CD14-positive monocyte (primary cell): ENCODE data around the gene TKTL1. TPM values are rescaled to one million over a fixed set of nuclear protein-coding genes. Genes with fewer than 3 reads are reported as not detected.

ENCODE experiments used
- DNase-seq, 3 donors: peaks; one replicate each; pipeline ENCODE4 v3.0.0-alpha.2; 2011 to 2022
- H2AFZ ChIP-seq: 2 replicates; pipeline ENCODE4 v1.6.0; 2012; ENCODE audit warnings: mild to moderate bottlenecking, low read depth, low read length, inconsistent platforms; ENCODE audit not compliant: insufficient read depth, poor library complexity, severe bottlenecking
- H3K27ac ChIP-seq, 2 donors: 1 replicate in 1 of 2; 2 replicates in 1 of 2; pipeline ENCODE4 v1.5.1; 2012 to 2013; ENCODE audit warnings: low read length in 2 of 2, control low read depth in 1 of 2, inconsistent platforms in 1 of 2, low read depth in 1 of 2, mild to moderate bottlenecking in 1 of 2
- H3K27me3 ChIP-seq, 2 donors: one replicate each; pipeline versions ENCODE4 v1.6.0 to v1.6.1; 2011 to 2013; ENCODE audit warnings: low read length in 2 of 2; ENCODE audit not compliant: control insufficient read depth in 2 of 2, insufficient read depth in 2 of 2
- H3K36me3 ChIP-seq, 2 donors: replicated peaks in 1 of 2; 1 replicate in 1 of 2; 2 replicates in 1 of 2; pipeline versions ENCODE4 v1.5.1 to v1.6.1; 2012 to 2013; ENCODE audit warnings: low read length in 2 of 2, control low read depth in 1 of 2, inconsistent platforms in 1 of 2, mild to moderate bottlenecking in 1 of 2; ENCODE audit not compliant: insufficient read depth in 2 of 2, control insufficient read depth in 1 of 2
- H3K4me1 ChIP-seq, 2 donors: 1 replicate in 1 of 2; 2 replicates in 1 of 2; pipeline versions ENCODE4 v1.5.1 to v1.6.1; 2012 to 2013; ENCODE audit warnings: low read length in 2 of 2, control low read depth in 1 of 2, inconsistent platforms in 1 of 2, mild to moderate bottlenecking in 1 of 2, moderate library complexity in 1 of 2; ENCODE audit not compliant: insufficient read depth in 2 of 2, control insufficient read depth in 1 of 2
- H3K4me2 ChIP-seq: replicated peaks from 2 replicates; pipeline ENCODE3; 2012; ENCODE audit warnings: low read length, moderate library complexity, mild to moderate bottlenecking; ENCODE audit not compliant: poor library complexity, severe bottlenecking; ENCODE audit errors: extremely low read depth
- H3K4me3 ChIP-seq, 3 experiments: fragments of 200-600 bp in 1 of 3; sonication (generic) in 1 of 3; replicated peaks in 1 of 3; 1 replicate in 2 of 3; 2 replicates in 1 of 3; pipeline ENCODE4 v1.5.1; 2011 to 2013; ENCODE audit warnings: low read length in 3 of 3, mild to moderate bottlenecking in 3 of 3, control low read depth in 2 of 3, low read depth in 2 of 3, inconsistent platforms in 1 of 3, moderate library complexity in 1 of 3
- H3K79me2 ChIP-seq: 2 replicates; pipeline ENCODE4 v1.6.0; 2012; ENCODE audit warnings: mild to moderate bottlenecking, control low read depth, inconsistent platforms, low read length, moderate library complexity; ENCODE audit not compliant: insufficient read depth
- H3K9ac ChIP-seq: 2 replicates; pipeline ENCODE4 v1.6.0; 2017; ENCODE audit warnings: low read length, mild to moderate bottlenecking; ENCODE audit not compliant: insufficient read depth, poor library complexity, severe bottlenecking
- H3K9me3 ChIP-seq, 2 donors: replicated peaks in 1 of 2; 1 replicate in 1 of 2; 2 replicates in 1 of 2; pipeline versions ENCODE4 v1.5.1 to v1.6.1; 2012 to 2013; ENCODE audit warnings: low read length in 2 of 2, control low read depth in 1 of 2; ENCODE audit not compliant: control insufficient read depth in 1 of 2, insufficient read depth in 1 of 2
- H4K20me1 ChIP-seq: 2 replicates; pipeline ENCODE4 v1.6.0; 2012; ENCODE audit warnings: mild to moderate bottlenecking, low read length, control low read depth, moderate library complexity; ENCODE audit not compliant: insufficient read depth
- H3K27ac Mint-ChIP-seq, 7 donors: one replicate each; pipeline ENCODE4 v1.8.0; 2020; ENCODE audit warnings: mild to moderate bottlenecking in 7 of 7, mixed read lengths in 7 of 7, moderate library complexity in 6 of 7, inconsistent platforms in 2 of 7
- H3K27me3 Mint-ChIP-seq, 3 donors: one replicate each; pipeline ENCODE4 v1.8.0; 2021 to 2022; ENCODE audit warnings: low read depth in 3 of 3, mild to moderate bottlenecking in 3 of 3, mixed read lengths in 3 of 3, moderate library complexity in 3 of 3, inconsistent platforms in 1 of 3
- H3K36me3 Mint-ChIP-seq, 2 donors: one replicate each; pipeline ENCODE4 v1.8.0; 2020; ENCODE audit warnings: mixed read lengths in 2 of 2, inconsistent platforms in 1 of 2, mild to moderate bottlenecking in 1 of 2
- H3K4me1 Mint-ChIP-seq: one replicate; pipeline ENCODE4 v1.8.0; 2020; ENCODE audit warnings: mild to moderate bottlenecking, mixed read lengths
- H3K4me3 Mint-ChIP-seq, 2 donors: one replicate each; pipeline ENCODE4 v1.8.0; 2020; ENCODE audit warnings: mild to moderate bottlenecking in 2 of 2, mixed read lengths in 2 of 2, moderate library complexity in 1 of 2
- H3K9me3 Mint-ChIP-seq, 7 donors: one replicate each; pipeline ENCODE4 v1.8.0; 2020 to 2022; ENCODE audit warnings: mixed read lengths in 7 of 7, mild to moderate bottlenecking in 6 of 7, moderate library complexity in 6 of 7, inconsistent platforms in 2 of 7
- CTCF ChIP-seq: fragments of 200-600 bp; IDR thresholded peaks from one replicate; pipeline ENCODE4 v1.8.0; 2022; ENCODE audit warnings: antibody characterized with exemption, mild to moderate bottlenecking
- WGBS: methylation state at CpG from one replicate; pipeline ENCODE4 v1.1.5; 2013; ENCODE audit warnings: missing lambda C conversion rate; ENCODE audit not compliant: insufficient coverage; 5-methylcytosine and 5-hydroxymethylcytosine counted together
- intact Hi-C, 2 donors: fragments of 100-400 bp; cut with micrococcal nuclease; formaldehyde crosslinking; loops; one replicate each; pipeline versions ENCODE4 v1.15.0 to v1.15.1; 2023
- polyA plus RNA-seq, 3 donors: library from polyadenylated mRNA; depleted of rRNA in 1 of 3; unstranded in 2 of 3; stranded (reverse) in 1 of 3; fragments of 300-500 nt in 2 of 3; fragments of >200 nt in 1 of 3; fragmentation: Illumina TruSeq in 2 of 3; gene quantifications; 1 replicate in 2 of 3; 2 replicates in 1 of 3; pipeline ENCODE4 v1.2.3, GENCODE V29; 2012 to 2021

The TKTL1 gene
- polyA plus RNA-seq, 3 donors = 0.20 to 1.3 (median 0.60) TPM

- H3K9me3 Mint-ChIP-seq = peaks cover 0 to 24% (median 4%) of the 10 kb centered on the region in 7 donors
- DNase-seq = no peak
Measured at GRCh38 chrX:154379569-154379951, 84.0 kb downstream of the TKTL1 start.

More at GRCh38 chrX:154379569-154379951, 84.0 kb downstream of the TKTL1 start:
- no peaks in the 10 kb centered on the region for H3K36me3 ChIP-seq
- peak overlapping the region; percentile 73 for H3K4me2 ChIP-seq
- H3K4me3 ChIP-seq = peak overlapping the region; percentile 69 to 78 (median 74)
- no peaks in the 10 kb centered on the region for H3K9me3 ChIP-seq
- peaks cover 5 to 10% of the 10 kb centered on the region in 2 donors for H3K36me3 Mint-ChIP-seq
- TF ChIP-seq CTCF = no peak
- H3K27me3 ChIP-seq = no peaks in the 10 kb centered on the region
- H3K27ac Mint-ChIP-seq = peak overlapping the region; percentile 88 to 95 (median 93)
- no peak overlapping the region for H2AFZ ChIP-seq
- WGBS = 0% methylated on average over 12 of the region's 38 CpGs
- peak overlapping the region; percentile 97 for H3K9ac ChIP-seq
- H3K79me2 ChIP-seq = peaks cover 16% of the 10 kb centered on the region
- intact Hi-C loops = no loop called here
- peak overlapping the region; percentile 84 to 95 for H3K27ac ChIP-seq
- H4K20me1 ChIP-seq = no peaks in the 10 kb centered on the region
- H3K4me1 ChIP-seq = peaks cover 37 to 39% of the 10 kb centered on the region in 2 donors
- peaks cover 29% of the 10 kb centered on the region for H3K4me1 Mint-ChIP-seq
- H3K27me3 Mint-ChIP-seq = peaks cover 2 to 10% (median 3%) of the 10 kb centered on the region in 3 donors
- peak overlapping the region; percentile 77 to 84 for H3K4me3 Mint-ChIP-seq

Other genes with a start within 250 kb of the TKTL1 start
- 10 to 100 TPM in 1 of 3 donors, 1 to 10 TPM in 2; 5.2 to 21.2 (median 9.6) TPM for gene MECP2, start 198.1 kb upstream of the TKTL1 start, polyA plus RNA-seq
- not detected for gene OPN1LW, start 151.6 kb upstream of the TKTL1 start, polyA plus RNA-seq
- not detected for gene OPN1MW, start 113.2 kb upstream of the TKTL1 start, polyA plus RNA-seq
- not detected for gene OPN1MW2, start 76.0 kb upstream of the TKTL1 start, polyA plus RNA-seq
- under 1 TPM in 1 of 3 donors, not detected in 2; 0.03 TPM for gene OPN1MW3, start 38.2 kb upstream of the TKTL1 start, polyA plus RNA-seq
- not detected for gene TEX28, start 671 bp upstream of the TKTL1 start, polyA plus RNA-seq
- 100 to 1,000 TPM; 111 to 874 (median 219) TPM for gene FLNA, start 78.8 kb downstream of the TKTL1 start, polyA plus RNA-seq
- 100 to 1,000 TPM in 1 of 3 donors, 10 to 100 TPM in 2; 14.0 to 126 (median 17.6) TPM for gene EMD, start 83.5 kb downstream of the TKTL1 start, polyA plus RNA-seq
- gene RPL10, start 102.6 kb downstream of the TKTL1 start, polyA plus RNA-seq = 1,000 to 10,000 TPM; 1,536 to 5,639 (median 1,724) TPM
- gene DNASE1L1, start 113.5 kb downstream of the TKTL1 start, polyA plus RNA-seq = 10 to 100 TPM; 26.2 to 64.5 (median 27.2) TPM
- gene TAFAZZIN, start 115.7 kb downstream of the TKTL1 start, polyA plus RNA-seq = 100 to 1,000 TPM in 1 of 3 donors, 10 to 100 TPM in 2; 21.7 to 166 (median 21.9) TPM
- gene ATP6AP1, start 132.9 kb downstream of the TKTL1 start, polyA plus RNA-seq = 100 to 1,000 TPM; 116 to 178 (median 145) TPM
- gene GDI1, start 141.4 kb downstream of the TKTL1 start, polyA plus RNA-seq = 100 to 1,000 TPM in 1 of 3 donors, 10 to 100 TPM in 2; 15.8 to 398 (median 21.3) TPM
- 10 to 100 TPM; 23.9 to 88.9 (median 46.4) TPM for gene FAM50A, start 148.3 kb downstream of the TKTL1 start, polyA plus RNA-seq
- gene PLXNA3, start 162.5 kb downstream of the TKTL1 start, polyA plus RNA-seq = 10 to 100 TPM in 1 of 3 donors, under 1 TPM in 1, not detected in 1; 0.02 to 10.9 TPM
- 10 to 100 TPM; 12.4 to 30.9 (median 18.6) TPM for gene LAGE3, start 183.5 kb downstream of the TKTL1 start, polyA plus RNA-seq
- gene UBL4A, start 190.8 kb downstream of the TKTL1 start, polyA plus RNA-seq = 10 to 100 TPM; 27.9 to 29.0 (median 28.1) TPM
- gene SLC10A3, start 194.8 kb downstream of the TKTL1 start, polyA plus RNA-seq = 10 to 100 TPM; 25.3 to 33.1 (median 26.7) TPM
- 10 to 100 TPM; 14.5 to 26.5 (median 16.3) TPM for gene FAM3A, start 220.4 kb downstream of the TKTL1 start, polyA plus RNA-seq